ENCODE measurements around the gene GALNT12.

DNA sequence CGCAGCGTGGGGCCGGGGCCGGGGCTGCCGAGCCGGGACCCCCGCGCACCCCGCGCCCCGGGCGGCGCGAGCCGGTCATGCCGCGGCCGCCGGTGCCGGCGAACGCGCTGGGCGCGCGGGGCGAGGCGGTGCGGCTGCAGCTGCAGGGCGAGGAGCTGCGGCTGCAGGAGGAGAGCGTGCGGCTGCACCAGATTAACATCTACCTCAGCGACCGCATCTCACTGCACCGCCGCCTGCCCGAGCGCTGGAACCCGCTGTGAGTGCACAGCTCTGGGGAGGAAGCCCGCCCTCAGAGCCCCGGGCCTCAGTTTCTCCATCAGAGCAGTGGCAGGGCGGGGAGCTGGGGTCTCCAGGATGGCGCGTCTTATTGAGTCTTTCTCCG is 335 bp downstream of the GALNT12 start:
- TF ChIP-seq POLR2A (IDR thresholded peaks at IDR 0.05) (no peak), POLR2AphosphoS5 (IDR thresholded peaks at IDR 0.05) (no peak)
- TF ChIP-seq, protein P1, sequence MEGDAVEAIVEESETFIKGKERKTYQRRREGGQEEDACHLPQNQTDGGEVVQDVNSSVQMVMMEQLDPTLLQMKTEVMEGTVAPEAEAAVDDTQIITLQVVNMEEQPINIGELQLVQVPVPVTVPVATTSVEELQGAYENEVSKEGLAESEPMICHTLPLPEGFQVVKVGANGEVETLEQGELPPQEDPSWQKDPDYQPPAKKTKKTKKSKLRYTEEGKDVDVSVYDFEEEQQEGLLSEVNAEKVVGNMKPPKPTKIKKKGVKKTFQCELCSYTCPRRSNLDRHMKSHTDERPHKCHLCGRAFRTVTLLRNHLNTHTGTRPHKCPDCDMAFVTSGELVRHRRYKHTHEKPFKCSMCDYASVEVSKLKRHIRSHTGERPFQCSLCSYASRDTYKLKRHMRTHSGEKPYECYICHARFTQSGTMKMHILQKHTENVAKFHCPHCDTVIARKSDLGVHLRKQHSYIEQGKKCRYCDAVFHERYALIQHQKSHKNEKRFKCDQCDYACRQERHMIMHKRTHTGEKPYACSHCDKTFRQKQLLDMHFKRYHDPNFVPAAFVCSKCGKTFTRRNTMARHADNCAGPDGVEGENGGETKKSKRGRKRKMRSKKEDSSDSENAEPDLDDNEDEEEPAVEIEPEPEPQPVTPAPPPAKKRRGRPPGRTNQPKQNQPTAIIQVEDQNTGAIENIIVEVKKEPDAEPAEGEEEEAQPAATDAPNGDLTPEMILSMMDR (IDR thresholded peaks at IDR 0.05) = no peak

Data from prostate gland (tissue), 2 donors.